GM23338 (cell line): Measurements from ENCODE around the gene CYYR1. TPM values are rescaled to one million over a fixed set of nuclear protein-coding genes. Genes with fewer than 3 reads are reported as not detected.

Experiments used
- ATAC-seq: fragments of 200-7000 bp; cut with Tn5 transposase; 3 replicates; pipeline ENCODE4 v1.9.1; 2020
- DNase-seq: peaks from one replicate; pipeline ENCODE4 v3.0.0-alpha.2; 2015; ENCODE audit warnings: low spot score
- H2AFZ ChIP-seq: fragments of 200-600 bp; sonication (generic); 2 replicates; pipeline ENCODE4 v1.8.0; 2016; ENCODE audit warnings: antibody characterized with exemption, mild to moderate bottlenecking, moderate library complexity
- H3F3A ChIP-seq: fragments of 200-600 bp; sonication (generic); replicated peaks from 2 replicates; pipeline ENCODE4 v1.8.0; 2017; ENCODE audit warnings: antibody characterized with exemption, mixed run types, low read depth
- H3K27ac ChIP-seq: fragments of 200-600 bp; sonication (generic); 2 replicates; pipeline ENCODE4 v1.6.1; 2016; ENCODE audit warnings: low read depth
- H3K27me3 ChIP-seq: fragments of 200-600 bp; sonication (generic); 2 replicates; pipeline ENCODE4 v1.8.0; 2016; ENCODE audit warnings: mild to moderate bottlenecking, mixed run types, moderate library complexity; ENCODE audit not compliant: insufficient read depth
- H3K36me3 ChIP-seq: fragments of 200-600 bp; sonication (generic); 2 replicates; pipeline ENCODE4 v1.8.0; 2016; ENCODE audit warnings: mild to moderate bottlenecking; ENCODE audit not compliant: insufficient read depth
- H3K4me1 ChIP-seq: fragments of 200-600 bp; sonication (generic); 2 replicates; pipeline ENCODE4 v1.8.0; 2016; ENCODE audit warnings: mild to moderate bottlenecking, moderate library complexity; ENCODE audit not compliant: insufficient read depth
- H3K4me2 ChIP-seq: fragments of 200-600 bp; sonication (generic); 2 replicates; pipeline ENCODE4 v1.7.1; 2017; ENCODE audit warnings: mixed run types
- H3K4me3 ChIP-seq: fragments of 200-600 bp; sonication (generic); 2 replicates; pipeline ENCODE4 v1.6.1; 2016; ENCODE audit warnings: mixed run types
- H3K79me2 ChIP-seq: fragments of 200-600 bp; sonication (generic); replicated peaks from 2 replicates; pipeline ENCODE4 v1.8.0; 2017; ENCODE audit warnings: mild to moderate bottlenecking; ENCODE audit not compliant: insufficient read depth
- H3K9me2 ChIP-seq: fragments of 200-600 bp; sonication (generic); 2 replicates; pipeline ENCODE4 v1.8.0; 2017; ENCODE audit not compliant: insufficient read depth
- H4K20me1 ChIP-seq: fragments of 200-600 bp; sonication (generic); replicated peaks from 2 replicates; pipeline ENCODE4 v1.8.0; 2017; ENCODE audit warnings: mild to moderate bottlenecking; ENCODE audit not compliant: insufficient read depth
- H3K27ac Mint-ChIP-seq: 2 replicates; pipeline ENCODE4 v1.8.0; 2020; ENCODE audit warnings: inconsistent platforms, mild to moderate bottlenecking, moderate library complexity, mixed read lengths
- H3K27me3 Mint-ChIP-seq: 3 replicates; pipeline ENCODE4 v1.8.0; 2022; ENCODE audit warnings: low read depth, mild to moderate bottlenecking, moderate library complexity, mixed read lengths, inconsistent platforms; ENCODE audit not compliant: insufficient read depth, poor library complexity
- H3K36me3 Mint-ChIP-seq: 3 replicates; pipeline ENCODE4 v1.8.0; 2021; ENCODE audit warnings: low read depth, mild to moderate bottlenecking, inconsistent platforms, moderate library complexity, mixed read lengths
- H3K4me1 Mint-ChIP-seq: 3 replicates; pipeline ENCODE4 v1.8.0; 2020; ENCODE audit warnings: mild to moderate bottlenecking, inconsistent platforms, mixed read lengths
- H3K4me3 Mint-ChIP-seq: 3 replicates; pipeline ENCODE4 v1.8.0; 2021; ENCODE audit warnings: moderate library complexity, mild to moderate bottlenecking, inconsistent platforms, mixed read lengths
- H3K9me3 Mint-ChIP-seq: 3 replicates; pipeline ENCODE4 v1.8.0; 2020; ENCODE audit warnings: moderate library complexity, mild to moderate bottlenecking, inconsistent platforms, mixed read lengths
- CREB1 ChIP-seq: fragments of 250-450 bp; sonication (Bioruptor Pico); IDR thresholded peaks from 2 replicates; pipeline ENCODE4 v1.5.0; 2020; ENCODE audit warnings: low read depth, mild to moderate bottlenecking, moderate library complexity
- CTCF ChIP-seq, 2 experiments: fragments of 200-600 bp in 1 of 2; sonication (generic) in 1 of 2; conservative IDR thresholded peaks; 2 replicates each; pipeline versions ENCODE4 v1.5.1 to v1.6.1; 2016 to 2017; ENCODE audit warnings: antibody characterized with exemption in 2 of 2, low read depth in 2 of 2, mild to moderate bottlenecking in 2 of 2, moderate library complexity in 1 of 2
- ETS1 ChIP-seq: IDR thresholded peaks from 2 replicates; pipeline ENCODE4 v1.6.1; 2016; ENCODE audit warnings: antibody characterized with exemption
- EZH2 ChIP-seq: fragments of 200-600 bp; sonication (generic); IDR thresholded peaks from one replicate; pipeline ENCODE4 v1.8.0; 2017; ENCODE audit warnings: antibody characterized with exemption, mild to moderate bottlenecking, low read depth; ENCODE audit not compliant: unreplicated experiment
- EZH2phosphoT487 ChIP-seq: fragments of 200-600 bp; sonication (generic); IDR thresholded peaks from one replicate; pipeline ENCODE4 v1.8.1; 2018; ENCODE audit warnings: antibody characterized with exemption; ENCODE audit not compliant: unreplicated experiment
- JUNB ChIP-seq: IDR thresholded peaks from one replicate; pipeline ENCODE4 v1.6.1; 2016; ENCODE audit warnings: antibody characterized with exemption; ENCODE audit not compliant: unreplicated experiment
- NANOG ChIP-seq: IDR thresholded peaks from 2 replicates; pipeline ENCODE4 v1.6.1; 2016; ENCODE audit warnings: antibody characterized with exemption, borderline replicate concordance
- POLR2AphosphoS5 ChIP-seq: IDR thresholded peaks from 2 replicates; pipeline ENCODE4 v1.6.1; 2016; ENCODE audit warnings: antibody characterized with exemption, low read depth
- REST ChIP-seq: IDR thresholded peaks from one replicate; pipeline ENCODE4 v1.6.1; 2018; ENCODE audit warnings: antibody characterized with exemption; ENCODE audit not compliant: unreplicated experiment
- ZNF114 ChIP-seq: fragments of 250-450 bp; sonication (Bioruptor Pico); IDR thresholded peaks from 2 replicates; pipeline ENCODE4 v1.5.0; 2020; ENCODE audit warnings: mild to moderate bottlenecking, moderate library complexity
- ZNF331 ChIP-seq: fragments of 250-450 bp; sonication (Bioruptor Pico); IDR thresholded peaks from 2 replicates; pipeline ENCODE4 v1.5.0; 2020; ENCODE audit warnings: low read depth, mild to moderate bottlenecking, moderate library complexity
- ZNF462 ChIP-seq: fragments of 250-450 bp; sonication (Bioruptor Pico); IDR thresholded peaks from 2 replicates; pipeline ENCODE4 v1.5.0; 2020; ENCODE audit warnings: mild to moderate bottlenecking, moderate library complexity
- polyA plus RNA-seq: library from polyadenylated mRNA; unstranded; fragments of >200 nt; fragmentation: Nextera tagmentation; extraction: Ambion mirVana; gene quantifications from 2 replicates; pipeline ENCODE4 v1.2.1, GENCODE V29; 2016
- total RNA-seq: library from RNA; depleted of rRNA; stranded (reverse); fragments of >200 nt; shearing (Covaris generic); gene quantifications from 2 replicates; pipeline ENCODE4 v1.2.3, GENCODE V29; 2014

Gene CYYR1
- total and polyA plus RNA-seq, 2 experiments from 2014 or later = 23.8 to 25.4 TPM

DNA sequence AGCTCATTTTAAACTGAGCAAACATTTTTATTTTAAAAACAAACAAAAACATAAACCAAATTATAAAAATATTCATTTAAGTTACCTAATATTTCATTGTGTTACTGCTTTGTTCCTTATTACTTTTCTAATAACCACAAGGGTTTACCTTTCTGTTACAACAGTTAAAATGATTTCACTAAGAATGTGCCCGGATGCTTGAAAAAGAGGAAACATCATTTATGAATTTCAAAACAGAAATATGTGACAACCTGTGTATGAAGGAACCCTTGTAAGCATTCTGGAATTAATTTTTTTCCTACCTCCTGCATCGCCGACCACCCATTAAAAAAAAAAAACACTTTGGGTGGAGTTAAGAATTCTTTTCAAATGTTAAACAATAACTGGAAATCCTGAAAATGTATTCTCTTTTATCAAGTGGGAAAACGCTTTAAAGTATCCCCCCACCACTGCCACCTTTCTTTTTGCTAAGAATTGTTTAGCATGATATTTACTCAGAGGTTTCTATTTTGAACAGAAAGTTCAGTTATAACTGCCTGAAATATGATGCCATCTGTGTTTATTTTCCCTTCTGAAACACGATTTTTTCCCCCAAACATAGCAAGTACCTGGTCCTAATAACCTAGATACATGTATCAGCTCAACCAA lies 9.1 kb downstream of the CYYR1 start:
- peaks cover 30% of the 10 kb centered on the region; the same call in 2 of the 3 replicates for H3K36me3 Mint-ChIP-seq

More for the DNA sequence above, 9.1 kb downstream of the CYYR1 start:
- peaks cover 17% of the 10 kb centered on the region for H3K36me3 ChIP-seq
- H3K4me3 ChIP-seq = no peak overlapping the region
- H4K20me1 ChIP-seq = peaks cover 5% of the 10 kb centered on the region
- H3K79me2 ChIP-seq = peaks cover 39% of the 10 kb centered on the region
- H3K4me1 ChIP-seq = no peaks in the 10 kb centered on the region
- no peaks in the 10 kb centered on the region for H3F3A ChIP-seq
- Mint-ChIP-seq H3K4me1 (peaks cover 6% of the 10 kb centered on the region; the same call in 2 of the 3 replicates), H3K9me3 (no peaks in the 10 kb centered on the region), H3K4me3 (no peak overlapping the region), H3K27me3 (no peaks in the 10 kb centered on the region), H3K27ac (no peak overlapping the region)
- ATAC-seq = no peak
- no peaks in the 10 kb centered on the region for H3K27me3 ChIP-seq
- no peak overlapping the region for H3K4me2 ChIP-seq
- DNase-seq = no peak
- TF ChIP-seq ZNF331 (CRISPR knock-in tag) (no peak), NANOG (no peak), REST (no peak), JUNB (no peak), ZNF462 (CRISPR knock-in tag) (no peak), CREB1 (CRISPR knock-in tag) (no peak), ZNF114 (CRISPR knock-in tag) (no peak), EZH2phosphoT487 (no peak), ETS1 (no peak), POLR2AphosphoS5 (no peak), EZH2 (no peak), CTCF (conservative IDR thresholded peaks at IDR 0.05; ENCODE audit: low read depth in 2 of 2) (no peak)
- H3K27ac ChIP-seq = no peak overlapping the region
- H3K9me2 ChIP-seq = no peaks in the 10 kb centered on the region
- no peak overlapping the region for H2AFZ ChIP-seq
